NCI-H1436 (cell line): ENCODE results near the gene C7.

Experiments
- DNase-seq: peaks from one replicate; lab custom pipeline; 2025; lab: John Stamatoyannopoulos, UW

C7 gene

GRCh38 chr5:40916226-40916625 lies 6.9 kb downstream of the C7 start:
- no peak for DNase-seq

DNA sequence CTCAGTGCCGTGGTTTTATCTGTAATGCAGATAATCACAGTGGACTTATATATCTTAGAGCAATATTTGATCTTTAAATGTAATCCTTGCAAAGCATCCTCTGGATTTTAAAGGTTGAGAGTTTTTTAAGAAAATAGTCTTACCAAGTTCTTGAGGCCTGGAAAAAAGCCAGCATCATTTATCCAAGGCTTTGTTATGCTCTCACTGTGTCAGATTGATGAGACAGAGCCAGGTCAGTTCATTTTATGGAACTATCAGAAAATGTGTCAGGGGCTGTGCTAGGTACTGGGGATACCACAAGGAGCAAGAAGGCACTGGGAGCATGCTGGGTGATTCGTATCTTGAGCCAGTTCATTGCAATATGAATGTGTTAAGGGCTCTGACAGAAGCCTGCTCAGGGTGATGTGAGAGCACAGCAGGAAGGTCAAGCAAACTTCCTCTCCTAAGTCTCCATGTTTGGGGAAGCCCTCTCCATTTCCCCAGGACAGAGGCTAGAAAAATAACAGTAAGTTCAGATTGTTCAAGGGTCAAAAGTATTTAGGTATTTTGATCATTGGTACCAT lies 19.7 kb downstream of the C7 start:
- DNase-seq: no peak

GRCh38 chr5:40932766-40933165 lies 23.5 kb downstream of the C7 start:
- DNase-seq: no peak

GRCh38 chr5:40937075-40937474 lies 27.8 kb downstream of the C7 start:
- DNase-seq: no peak

DNA sequence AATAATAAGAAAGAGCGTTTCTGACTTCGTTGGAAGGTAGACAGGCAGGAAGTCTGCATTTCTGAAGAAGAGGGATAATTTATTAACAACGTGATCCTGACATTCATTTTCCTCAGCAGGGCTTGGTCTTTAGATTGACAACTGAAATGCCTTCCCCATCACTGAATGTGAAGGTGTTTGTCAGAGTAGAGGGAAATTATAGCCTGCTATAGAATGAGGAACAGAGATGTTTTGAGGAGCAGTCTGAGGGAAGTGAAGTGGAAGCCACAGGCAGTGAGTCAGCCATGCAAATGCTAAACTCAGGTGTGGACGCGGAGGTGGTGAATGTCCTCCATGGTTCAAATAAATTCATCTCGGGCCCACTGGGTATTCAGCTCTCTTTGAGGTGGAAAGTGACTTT lies 30.5 kb downstream of the C7 start:
- DNase-seq: no peak

- DNase-seq: no peak
These were observed 35.8 kb downstream of the C7 start for GRCh38 chr5:40945111-40945510.

DNA sequence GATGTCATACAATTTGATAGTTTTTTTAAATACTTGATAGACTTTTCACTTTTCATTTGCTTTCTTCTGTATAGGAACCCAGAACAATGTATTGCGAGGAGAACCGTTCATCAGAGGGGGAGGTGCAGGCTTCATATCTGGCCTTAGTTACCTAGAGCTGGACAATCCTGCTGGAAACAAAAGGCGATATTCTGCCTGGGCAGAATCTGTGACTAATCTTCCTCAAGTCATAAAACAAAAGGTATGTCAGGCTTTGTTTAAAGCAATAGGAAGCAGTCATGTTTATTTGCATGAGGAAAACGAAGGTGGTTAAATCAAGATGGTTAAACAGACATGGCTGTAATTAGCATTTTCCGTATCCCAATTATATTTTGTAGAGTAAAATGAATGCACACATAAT lies 46.0 kb downstream of the C7 start:
- no peak for DNase-seq

- no peak for DNase-seq
These were observed 47.8 kb downstream of the C7 start for GRCh38 chr5:40957048-40957447.

- no peak for DNase-seq
These were observed 49.5 kb downstream of the C7 start for GRCh38 chr5:40958811-40959210.

GRCh38 chr5:40960037-40960436 lies 50.7 kb downstream of the C7 start:
- DNase-seq: no peak

- DNase-seq: no peak
These were observed 53.1 kb downstream of the C7 start for GRCh38 chr5:40962207-40962955.

- no peak for DNase-seq
These were observed 63.1 kb downstream of the C7 start for GRCh38 chr5:40972434-40972833.

DNA sequence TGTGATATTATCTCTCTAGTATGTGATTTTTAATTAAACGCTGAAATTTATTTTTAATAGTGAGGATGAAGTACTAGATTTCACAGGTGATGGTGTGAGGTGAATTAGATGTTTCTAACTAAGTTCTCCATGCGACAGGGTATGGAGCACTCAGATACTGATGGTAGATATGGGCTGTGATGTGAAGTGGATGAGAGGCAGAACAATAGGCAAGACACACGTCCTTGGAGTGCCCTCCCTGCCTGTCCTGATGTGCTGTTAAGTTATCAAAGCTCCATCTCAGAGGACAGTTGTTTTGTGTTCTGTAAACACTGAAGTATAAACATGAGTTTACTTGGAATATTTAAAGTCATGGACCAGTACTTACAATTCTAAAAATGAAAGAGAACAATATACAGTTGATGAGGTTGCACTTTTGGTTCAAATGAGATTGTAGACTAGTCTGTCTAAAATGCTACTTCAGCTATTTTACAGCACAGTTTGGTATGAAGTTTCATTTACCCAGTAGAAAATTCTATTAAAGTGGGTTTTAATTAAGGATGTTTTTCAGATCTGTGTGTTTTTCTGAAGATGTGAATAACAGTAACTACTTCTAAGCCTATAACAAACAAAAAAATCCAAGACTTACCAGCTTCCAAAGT lies 64.2 kb downstream of the C7 start:
- no peak for DNase-seq

- no peak for DNase-seq
These were observed 66.7 kb downstream of the C7 start for GRCh38 chr5:40976041-40976440.

DNA sequence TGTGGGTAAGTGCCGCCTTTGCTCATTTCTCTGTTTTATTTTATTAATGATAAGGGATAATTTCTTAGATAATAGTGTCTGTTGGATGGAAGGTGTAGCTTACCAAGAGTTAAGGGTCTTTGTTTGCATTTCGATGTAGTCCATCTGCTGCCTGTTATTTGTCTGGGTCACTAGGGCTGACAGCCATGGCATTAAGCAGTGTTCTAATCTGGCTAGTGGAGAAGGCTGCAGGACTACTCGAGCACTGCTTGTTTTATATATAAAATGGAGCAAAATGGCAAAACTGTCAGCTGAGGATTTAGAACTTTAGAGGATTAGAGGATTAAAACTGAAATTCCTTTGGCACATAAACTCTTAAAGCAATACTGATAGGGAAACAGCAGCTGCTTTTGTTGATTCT lies 67.5 kb downstream of the C7 start:
- no peak for DNase-seq

- DNase-seq: no peak
These were observed 72.1 kb downstream of the C7 start for GRCh38 chr5:40981420-40981819.

DNA sequence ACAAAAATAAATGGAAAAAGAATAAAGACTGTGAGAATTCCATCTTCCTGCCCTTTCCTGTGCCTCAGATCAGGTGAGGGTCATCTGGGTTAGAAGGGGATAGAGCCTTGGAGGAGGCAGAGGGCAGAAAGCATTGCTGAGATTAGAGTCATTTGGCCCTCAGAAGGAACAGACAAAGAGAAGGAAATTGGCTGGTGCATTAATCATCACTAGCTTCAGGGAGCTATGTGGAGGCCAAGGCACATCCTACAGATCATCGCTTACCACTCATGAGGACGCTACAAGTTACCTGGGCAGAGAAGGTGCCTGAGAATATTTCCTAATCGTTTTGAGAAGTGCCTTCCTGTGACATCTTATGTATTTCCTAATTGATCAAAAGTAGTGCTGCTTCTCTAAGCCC lies 74.5 kb downstream of the C7 start:
- no peak for DNase-seq

DNA sequence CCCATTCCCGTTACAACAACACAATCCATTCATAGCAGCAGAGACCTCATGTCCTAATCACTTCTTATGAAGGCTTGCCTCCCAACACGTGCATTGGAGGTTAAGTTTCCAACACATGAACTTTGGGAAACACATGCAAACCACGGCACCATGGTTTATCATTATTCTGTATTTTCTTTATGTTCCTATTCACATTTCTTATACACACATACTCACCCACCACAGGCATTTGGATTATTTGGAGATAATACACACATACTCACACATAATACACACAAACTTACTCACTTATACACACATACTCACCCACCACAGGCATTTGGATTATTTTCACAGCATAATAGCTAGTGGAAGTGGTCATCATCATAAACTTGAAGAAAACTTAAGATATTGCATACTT lies 75.6 kb downstream of the C7 start:
- no peak for DNase-seq

GRCh38 chr5:40985501-40985900 lies 76.2 kb downstream of the C7 start:
- DNase-seq: no peak

- DNase-seq: no peak
These were observed 77.4 kb downstream of the C7 start for GRCh38 chr5:40986666-40987065.

- DNase-seq: no peak
These were observed 78.1 kb downstream of the C7 start for GRCh38 chr5:40987349-40987748.

DNA sequence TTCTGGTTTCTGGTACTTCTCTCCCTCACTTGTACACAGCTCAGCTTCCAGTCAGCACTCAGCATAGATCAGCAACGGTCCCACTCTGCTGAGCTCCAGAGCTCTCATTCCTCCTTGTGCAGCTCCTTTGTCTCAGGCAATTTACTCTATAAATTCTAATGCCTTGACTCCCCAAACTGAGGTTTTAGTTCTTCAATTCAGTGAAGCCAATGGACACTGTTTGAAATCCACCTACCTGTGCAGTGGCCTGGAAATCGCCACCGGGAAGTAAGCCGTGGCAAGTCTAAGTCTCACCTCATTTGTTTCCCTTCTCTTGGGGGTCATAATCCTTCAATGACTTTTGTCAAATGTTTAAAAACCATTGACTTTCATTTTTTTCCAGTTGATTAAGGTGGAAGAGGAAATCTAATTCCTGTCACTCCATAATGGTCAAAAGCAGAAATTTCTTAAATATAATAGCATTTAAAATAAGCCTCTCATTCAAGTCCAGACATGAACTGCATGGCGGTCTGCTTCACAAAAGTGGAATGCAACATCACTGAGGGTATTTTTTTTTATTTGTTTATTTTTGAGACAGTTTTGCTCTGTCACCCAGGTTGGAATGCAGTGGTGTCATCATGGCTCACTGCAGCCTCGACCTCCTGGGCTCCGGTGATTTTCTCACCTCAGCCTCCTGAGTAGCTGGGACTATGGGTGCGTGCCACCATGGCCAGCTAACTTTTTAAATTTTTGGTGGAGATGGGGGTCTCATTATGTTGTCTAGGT lies 79.6 kb downstream of the C7 start:
- DNase-seq: no peak
